ENCODE measurements around the gene SH3RF3. TPM values are rescaled to one million over a fixed set of nuclear protein-coding genes. Genes with fewer than 3 reads are reported as not detected.

SH3RF3 gene
- total RNA-seq, 2 experiments from 2014 or later = 0.31 to 0.36 TPM

DNA sequence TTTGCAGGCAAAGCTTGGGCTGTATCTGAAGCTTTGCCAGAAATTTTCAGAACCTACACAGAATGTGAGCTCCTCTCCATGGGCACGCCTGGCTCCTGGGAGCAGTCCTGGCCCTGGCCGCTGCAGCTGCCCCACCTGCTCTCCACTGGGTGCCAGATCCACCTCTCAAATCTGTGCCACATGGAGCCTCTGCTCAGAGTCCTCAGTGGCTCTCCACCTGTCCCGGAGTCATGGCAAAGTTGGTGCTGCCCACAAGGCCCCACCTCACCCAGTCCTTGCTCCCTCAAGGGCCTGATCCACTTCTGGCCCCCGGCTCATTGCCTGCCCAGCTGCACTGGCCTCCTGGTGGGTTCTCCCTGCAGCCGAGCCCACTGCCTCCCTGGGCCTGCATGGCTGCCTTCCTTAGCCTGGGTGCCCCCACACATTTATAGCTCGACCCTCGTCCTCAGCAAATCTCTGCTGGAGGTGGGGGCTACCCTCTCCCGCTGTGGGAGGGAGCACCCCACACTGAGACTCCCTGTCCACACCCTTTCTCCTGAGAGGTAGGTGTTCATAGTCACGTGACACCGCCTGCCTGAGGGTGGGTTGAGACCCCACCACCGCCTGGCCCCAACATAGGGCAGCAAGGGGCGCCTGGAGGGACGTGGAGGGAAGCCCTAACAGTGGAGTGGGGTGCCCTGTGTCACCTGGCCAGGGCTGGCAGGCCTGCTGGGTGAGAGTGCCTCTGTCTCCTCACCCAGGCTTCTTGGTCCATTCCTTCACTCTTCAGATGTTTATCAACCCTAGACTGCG lies 224.1 kb downstream of the SH3RF3 start:
- H3K4me1 Mint-ChIP-seq = peaks cover 23% of the 10 kb centered on the region
- no peak for DNase-seq
- H3K9me3 Mint-ChIP-seq = no peaks in the 10 kb centered on the region
- H3K4me3 Mint-ChIP-seq = no peak overlapping the region
- no peak for ATAC-seq (ENCODE audit: low read depth)
- H3K27me3 Mint-ChIP-seq = no peaks in the 10 kb centered on the region
- no peak overlapping the region for H3K27ac Mint-ChIP-seq
- no peaks in the 10 kb centered on the region for H3K36me3 Mint-ChIP-seq
- POLR2A ChIA-PET = no interaction called here

DNA sequence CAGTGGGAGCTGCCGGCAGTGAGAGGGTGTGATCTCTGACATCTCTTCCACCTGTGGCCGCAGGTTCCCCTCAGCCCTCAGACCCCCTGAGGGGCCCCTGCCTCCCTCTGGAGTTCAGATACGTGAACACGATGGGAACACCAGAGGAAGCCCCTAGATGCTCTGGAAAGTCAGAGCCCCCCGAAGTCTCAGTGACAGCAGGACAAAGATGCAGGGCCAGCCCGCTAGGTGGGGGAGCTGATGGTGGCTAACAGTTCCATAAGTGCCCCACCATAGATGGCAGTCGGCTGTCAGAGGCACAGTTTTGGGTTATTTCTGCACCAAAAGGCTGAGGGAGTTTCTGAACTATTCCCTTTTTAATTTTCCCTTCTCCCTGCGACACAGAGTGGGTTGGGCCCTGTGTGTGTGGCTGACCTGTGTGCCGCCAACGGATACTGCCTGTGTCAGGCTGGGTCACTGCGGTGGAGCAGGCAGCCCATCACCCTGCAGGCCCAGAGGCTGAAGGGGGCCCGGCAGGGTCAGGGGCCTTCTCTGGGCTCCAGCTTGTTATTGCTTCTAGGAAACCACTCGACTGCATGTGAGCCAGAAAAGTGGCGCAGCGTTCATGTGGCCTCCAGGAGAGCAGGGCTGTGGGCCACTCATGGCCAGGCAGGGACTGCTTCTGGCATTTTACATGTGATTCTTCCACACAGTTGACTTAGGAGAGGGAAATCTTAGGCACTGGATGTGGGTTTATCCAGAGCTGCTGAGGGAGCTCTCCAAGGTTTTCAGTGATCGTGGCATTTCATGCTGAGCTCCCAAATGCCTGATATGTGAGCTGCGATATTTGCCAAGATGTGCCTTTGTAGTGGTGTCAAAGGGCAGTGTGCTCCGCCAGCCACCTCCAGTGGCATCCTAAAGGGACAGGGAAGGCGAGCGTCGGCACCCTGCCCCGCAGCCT lies 225.1 kb downstream of the SH3RF3 start:
- POLR2A ChIA-PET = no interaction called here
- no peaks in the 10 kb centered on the region for H3K36me3 Mint-ChIP-seq
- peaks cover 4% of the 10 kb centered on the region for H3K9me3 Mint-ChIP-seq

DNA sequence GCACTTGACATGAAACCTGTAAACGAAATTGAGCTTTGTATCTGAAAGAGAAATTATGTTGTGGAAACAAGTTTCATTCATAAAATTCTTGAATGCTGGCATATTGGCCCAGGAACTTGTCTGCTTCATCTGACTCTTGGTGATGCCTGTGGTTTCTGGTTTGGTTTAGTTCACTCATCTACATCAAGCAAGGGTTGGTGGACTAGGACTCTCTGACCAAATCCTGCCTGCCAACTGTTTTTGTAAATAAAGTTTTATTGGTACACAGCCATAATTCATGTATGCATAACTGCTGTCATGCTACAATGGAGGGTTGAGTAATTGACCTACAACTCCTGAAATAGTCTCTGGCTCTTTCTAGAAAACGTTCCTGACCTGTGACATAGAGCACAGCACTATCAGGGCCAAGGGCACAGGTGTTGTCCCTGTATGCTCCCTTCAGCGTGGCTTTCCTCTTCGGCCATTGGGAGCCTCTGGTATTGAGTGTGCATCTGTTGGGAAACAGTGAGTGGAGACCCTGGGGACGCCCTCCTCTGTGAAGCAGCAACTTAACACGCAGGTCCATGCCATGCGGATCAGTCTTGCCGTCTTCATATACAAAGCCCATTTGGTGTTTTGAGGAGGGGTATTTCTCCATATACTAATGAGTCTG lies 226.3 kb downstream of the SH3RF3 start:
- no peak for ATAC-seq (ENCODE audit: low read depth)
- no peaks in the 10 kb centered on the region for H3K36me3 Mint-ChIP-seq
- DNase-seq = no peak
- no peaks in the 10 kb centered on the region for H3K27me3 Mint-ChIP-seq
- peaks cover 5% of the 10 kb centered on the region for H3K9me3 Mint-ChIP-seq
- no peak overlapping the region for H3K27ac Mint-ChIP-seq
- peaks cover 5% of the 10 kb centered on the region for H3K4me1 Mint-ChIP-seq
- POLR2A ChIA-PET = no interaction called here
- no peak overlapping the region for H3K4me3 Mint-ChIP-seq

More for the DNA sequence above, 225.1 kb downstream of the SH3RF3 start:
- Mint-ChIP-seq H3K27ac (no peak overlapping the region), H3K4me3 (no peak overlapping the region), H3K4me1 (peaks cover 14% of the 10 kb centered on the region), H3K27me3 (no peaks in the 10 kb centered on the region)
- no peak for ATAC-seq (ENCODE audit: low read depth)
- no peak for DNase-seq

DNA sequence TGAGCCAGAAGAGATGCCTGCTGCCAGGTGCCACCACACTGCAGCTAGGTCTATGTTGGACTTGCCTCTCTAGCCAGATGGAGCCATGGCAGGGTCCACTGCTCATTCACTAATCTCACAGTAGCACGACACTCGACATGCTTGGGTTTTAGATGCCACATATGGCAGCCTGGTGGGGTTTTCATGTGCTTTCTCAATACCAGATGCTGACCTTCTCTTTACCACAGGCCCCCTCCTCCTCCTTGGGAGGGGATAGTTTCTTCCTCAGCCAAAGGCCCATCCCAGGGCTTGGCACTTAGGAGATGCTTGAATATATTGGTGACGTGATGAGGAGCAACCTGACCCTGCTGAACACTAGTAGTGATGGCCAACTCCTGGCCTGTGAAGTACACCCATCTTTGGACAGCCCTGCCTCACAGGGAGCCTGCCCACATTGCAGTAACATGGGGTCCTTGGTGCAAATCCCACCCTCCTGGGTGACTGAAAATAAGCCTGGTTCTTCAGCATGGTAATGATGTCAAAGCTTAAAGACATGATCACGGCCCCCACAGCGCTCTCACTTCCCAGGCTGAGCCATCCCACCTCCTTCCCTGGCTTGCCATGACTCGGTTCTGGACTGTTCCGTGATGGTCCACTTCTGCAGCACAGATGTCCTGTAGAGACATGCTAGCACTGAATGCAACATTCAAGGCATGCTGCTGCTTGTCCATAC lies 227.5 kb downstream of the SH3RF3 start:
- no peaks in the 10 kb centered on the region for H3K4me1 Mint-ChIP-seq
- ATAC-seq (ENCODE audit: low read depth) (no peak), DNase-seq (no peak)
- no peak overlapping the region for H3K4me3 Mint-ChIP-seq
- no peaks in the 10 kb centered on the region for H3K27me3 Mint-ChIP-seq
- no peaks in the 10 kb centered on the region for H3K36me3 Mint-ChIP-seq
- POLR2A ChIA-PET = no interaction called here
- no peak overlapping the region for H3K27ac Mint-ChIP-seq
- H3K9me3 Mint-ChIP-seq = peaks cover 5% of the 10 kb centered on the region

DNA sequence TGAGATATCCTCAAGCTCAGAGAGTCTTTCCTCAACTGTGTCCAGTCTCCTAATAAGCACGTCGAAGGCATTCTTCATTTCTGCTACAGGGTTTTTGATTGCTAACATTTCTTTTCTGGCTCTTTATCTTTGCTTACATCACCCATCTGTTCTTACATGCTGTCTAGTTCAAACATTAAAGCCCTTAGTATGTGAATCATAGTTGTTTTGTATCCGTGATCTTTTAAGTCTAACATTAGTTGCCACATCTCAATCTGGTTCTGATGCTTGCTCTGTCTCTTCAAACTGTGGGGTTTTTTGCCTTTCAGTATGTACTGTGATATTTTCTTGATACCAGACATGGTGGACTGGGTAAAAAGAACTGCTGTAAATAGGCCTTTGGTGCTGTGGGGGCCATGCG lies 235.2 kb downstream of the SH3RF3 start:
- Mint-ChIP-seq H3K36me3 (no peaks in the 10 kb centered on the region), H3K4me1 (no peaks in the 10 kb centered on the region), H3K27me3 (peaks cover 3% of the 10 kb centered on the region), H3K4me3 (no peak overlapping the region), H3K27ac (no peak overlapping the region), H3K9me3 (no peaks in the 10 kb centered on the region)
- ATAC-seq (ENCODE audit: low read depth) (no peak), DNase-seq (no peak)
- POLR2A ChIA-PET = no interaction called here

DNA sequence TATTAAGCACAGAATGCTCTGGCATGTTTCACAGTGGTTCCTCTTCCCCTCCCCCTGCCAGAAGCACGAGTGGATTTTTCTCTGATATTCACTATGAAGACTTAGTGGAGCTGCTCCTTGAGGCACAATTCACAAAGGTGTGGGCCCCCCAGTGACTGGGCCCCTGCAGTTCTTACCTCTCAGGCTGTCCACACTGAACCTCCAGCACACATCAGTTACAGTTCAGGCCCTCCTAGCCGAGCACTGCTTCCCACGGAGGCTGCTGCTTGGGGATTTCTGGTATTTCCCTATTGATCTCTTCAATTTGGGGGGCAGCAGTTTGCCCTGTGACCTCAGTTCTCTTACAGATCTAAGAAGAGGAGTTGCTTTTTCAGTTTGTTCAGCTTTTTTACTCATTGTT lies 236.1 kb downstream of the SH3RF3 start:
- Mint-ChIP-seq H3K9me3 (no peaks in the 10 kb centered on the region), H3K36me3 (no peaks in the 10 kb centered on the region), H3K4me3 (no peak overlapping the region), H3K27me3 (peaks cover 3% of the 10 kb centered on the region), H3K4me1 (no peaks in the 10 kb centered on the region), H3K27ac (no peak overlapping the region)
- POLR2A ChIA-PET = no interaction called here
- ATAC-seq (ENCODE audit: low read depth) (no peak), DNase-seq (no peak)

DNA sequence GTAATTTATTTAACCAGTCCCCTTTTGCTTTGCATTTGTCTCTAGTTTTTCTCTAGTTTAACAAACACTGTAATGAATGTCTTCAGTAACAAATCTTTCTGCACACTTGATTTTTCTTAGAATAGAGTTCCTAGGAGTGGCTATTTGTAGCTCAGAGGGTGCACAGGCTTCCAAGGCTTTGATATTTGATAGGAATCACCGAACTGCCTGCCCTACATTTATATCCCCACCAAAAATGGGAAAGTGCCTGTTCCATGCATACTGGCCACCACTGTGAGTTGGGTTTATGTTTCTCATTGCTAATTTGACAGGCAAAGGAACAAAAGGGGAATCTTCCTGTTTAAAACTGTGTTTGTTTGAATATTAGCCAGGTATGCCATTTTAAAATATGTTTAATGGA lies 238.7 kb downstream of the SH3RF3 start:
- H3K27me3 Mint-ChIP-seq = peaks cover 3% of the 10 kb centered on the region
- H3K36me3 Mint-ChIP-seq = no peaks in the 10 kb centered on the region
- ATAC-seq (ENCODE audit: low read depth) (no peak), DNase-seq (no peak)
- no peaks in the 10 kb centered on the region for H3K9me3 Mint-ChIP-seq
- no peaks in the 10 kb centered on the region for H3K4me1 Mint-ChIP-seq
- H3K4me3 Mint-ChIP-seq = no peak overlapping the region
- no peak overlapping the region for H3K27ac Mint-ChIP-seq
- POLR2A ChIA-PET = no interaction called here

DNA sequence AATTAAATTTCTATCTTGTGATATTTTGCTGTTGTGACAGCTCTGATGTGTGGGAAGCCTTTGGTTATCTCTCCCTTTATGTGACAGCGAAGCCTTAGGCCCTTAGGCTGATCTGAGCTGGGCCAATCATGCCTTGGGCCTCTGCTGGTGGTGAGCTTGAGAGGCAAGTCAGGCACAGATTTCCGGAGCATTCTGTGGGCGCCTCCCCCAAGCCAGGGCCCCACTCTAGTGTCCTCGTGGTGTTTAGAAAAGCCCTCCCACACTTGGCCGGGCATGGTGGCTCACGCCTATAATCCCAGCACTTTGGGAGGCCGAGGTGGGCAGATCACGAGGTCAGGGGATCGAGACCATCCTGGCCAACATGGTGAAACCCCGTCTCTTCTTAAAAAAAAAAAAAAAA lies 239.8 kb downstream of the SH3RF3 start:
- H3K4me3 Mint-ChIP-seq = no peak overlapping the region
- H3K9me3 Mint-ChIP-seq = no peaks in the 10 kb centered on the region
- H3K4me1 Mint-ChIP-seq = no peaks in the 10 kb centered on the region
- H3K27me3 Mint-ChIP-seq = no peaks in the 10 kb centered on the region
- H3K36me3 Mint-ChIP-seq = no peaks in the 10 kb centered on the region
- ATAC-seq (ENCODE audit: low read depth) (no peak), DNase-seq (no peak)
- POLR2A ChIA-PET = no interaction called here
- H3K27ac Mint-ChIP-seq = no peak overlapping the region

DNA sequence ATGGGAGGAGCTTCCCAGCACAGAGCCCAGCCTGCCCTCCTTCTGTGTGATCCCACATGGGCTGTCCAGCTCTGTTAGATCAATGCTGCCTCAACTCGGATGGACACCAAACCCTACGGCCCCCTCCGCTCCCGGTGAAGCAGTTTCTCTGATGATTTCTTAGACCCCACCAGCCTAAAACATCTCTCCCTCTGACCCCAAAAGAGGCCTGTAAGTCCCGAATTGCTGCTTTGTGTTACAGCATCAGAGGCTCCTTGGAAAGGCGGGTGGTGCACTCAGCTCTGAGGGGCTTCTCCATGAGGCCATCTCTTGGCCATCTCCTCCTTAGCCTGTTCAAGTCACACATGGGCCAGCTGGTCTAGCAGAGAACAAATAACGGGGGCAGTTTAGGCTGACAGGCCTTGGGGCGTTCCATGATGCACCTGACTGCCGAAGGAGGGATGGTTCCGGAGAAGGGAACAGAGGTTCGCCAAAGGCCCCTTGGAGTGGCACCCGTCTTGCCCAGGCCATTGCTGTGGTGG lies 240.7 kb downstream of the SH3RF3 start:
- POLR2A ChIA-PET = no interaction called here
- H3K4me1 Mint-ChIP-seq = no peaks in the 10 kb centered on the region
- no peaks in the 10 kb centered on the region for H3K9me3 Mint-ChIP-seq
- no peaks in the 10 kb centered on the region for H3K36me3 Mint-ChIP-seq
- H3K27me3 Mint-ChIP-seq = no peaks in the 10 kb centered on the region
- no peak overlapping the region for H3K4me3 Mint-ChIP-seq
- no peak for DNase-seq
- no peak overlapping the region for H3K27ac Mint-ChIP-seq
- ATAC-seq (ENCODE audit: low read depth) = no peak

DNA sequence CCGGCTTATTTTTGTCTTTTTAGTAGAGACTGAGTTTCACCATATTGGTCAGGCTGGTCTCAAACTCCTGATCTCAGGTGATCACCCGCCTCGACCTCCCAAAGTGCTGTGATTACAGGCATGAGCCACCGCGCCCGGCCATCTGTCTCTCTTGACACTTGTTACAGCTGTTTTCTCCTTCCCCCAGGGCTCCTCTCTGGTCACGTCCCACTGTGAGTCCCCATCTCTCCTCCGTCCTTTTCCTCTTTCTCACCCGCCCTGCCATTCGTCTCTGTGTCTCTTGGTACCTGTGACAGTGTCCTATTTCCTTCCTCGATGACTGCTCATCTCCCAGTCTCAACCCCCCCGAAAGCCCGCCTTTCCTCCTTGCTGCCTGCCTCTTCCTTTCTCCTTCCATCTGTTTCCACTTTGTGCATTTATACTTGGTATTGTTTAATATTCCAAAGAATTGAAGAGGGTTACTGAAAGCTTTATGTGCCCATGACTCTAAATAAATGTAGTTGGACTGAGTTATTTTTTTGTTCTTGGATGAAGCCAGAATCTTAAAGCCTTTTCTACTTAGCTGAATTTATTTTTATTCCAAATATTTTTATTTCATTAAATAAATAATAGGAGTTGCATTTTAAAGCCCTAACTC lies 241.5 kb downstream of the SH3RF3 start:
- Mint-ChIP-seq H3K9me3 (no peaks in the 10 kb centered on the region), H3K4me3 (no peak overlapping the region), H3K27me3 (no peaks in the 10 kb centered on the region), H3K27ac (no peak overlapping the region), H3K4me1 (no peaks in the 10 kb centered on the region), H3K36me3 (no peaks in the 10 kb centered on the region)
- DNase-seq (no peak), ATAC-seq (ENCODE audit: low read depth) (no peak)
- POLR2A ChIA-PET = no interaction called here

DNA sequence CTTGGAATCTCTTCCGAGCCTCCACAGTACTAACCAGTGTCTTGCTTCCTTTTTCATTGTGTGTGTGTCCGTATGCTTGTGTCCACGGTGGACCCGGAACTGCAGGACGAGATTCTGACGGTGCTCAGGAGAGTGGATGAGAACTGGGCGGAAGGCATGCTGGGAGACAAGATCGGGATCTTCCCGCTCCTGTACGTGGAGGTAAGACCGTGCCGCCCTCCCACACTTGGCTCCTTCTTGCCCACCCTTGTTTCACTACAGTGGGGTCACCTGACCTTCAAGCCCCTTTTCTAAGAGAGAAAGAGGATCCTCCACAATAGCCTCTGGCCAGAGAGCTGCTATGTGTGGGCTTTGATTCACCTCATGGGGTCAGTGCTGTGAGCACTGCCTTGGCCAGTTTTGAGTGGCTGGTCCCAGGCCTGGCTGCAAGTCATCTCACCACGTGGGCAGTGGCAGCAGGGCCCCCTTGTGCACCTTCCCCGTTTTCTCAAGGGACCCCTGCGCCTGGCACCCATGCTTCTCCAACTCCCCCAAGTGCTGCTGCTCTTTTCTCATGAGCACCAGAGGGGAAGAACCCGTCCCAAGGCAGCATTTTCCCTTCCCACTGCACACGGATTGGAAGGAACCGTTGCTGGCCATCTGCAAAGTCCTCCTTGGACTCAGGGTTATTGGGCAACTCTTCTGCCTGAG lies 242.6 kb downstream of the SH3RF3 start:
- DNase-seq (no peak), ATAC-seq (ENCODE audit: low read depth) (no peak)
- Mint-ChIP-seq H3K4me3 (no peak overlapping the region), H3K27me3 (no peaks in the 10 kb centered on the region), H3K9me3 (no peaks in the 10 kb centered on the region), H3K36me3 (no peaks in the 10 kb centered on the region), H3K4me1 (no peaks in the 10 kb centered on the region), H3K27ac (no peak overlapping the region)
- POLR2A ChIA-PET = no interaction called here

DNA sequence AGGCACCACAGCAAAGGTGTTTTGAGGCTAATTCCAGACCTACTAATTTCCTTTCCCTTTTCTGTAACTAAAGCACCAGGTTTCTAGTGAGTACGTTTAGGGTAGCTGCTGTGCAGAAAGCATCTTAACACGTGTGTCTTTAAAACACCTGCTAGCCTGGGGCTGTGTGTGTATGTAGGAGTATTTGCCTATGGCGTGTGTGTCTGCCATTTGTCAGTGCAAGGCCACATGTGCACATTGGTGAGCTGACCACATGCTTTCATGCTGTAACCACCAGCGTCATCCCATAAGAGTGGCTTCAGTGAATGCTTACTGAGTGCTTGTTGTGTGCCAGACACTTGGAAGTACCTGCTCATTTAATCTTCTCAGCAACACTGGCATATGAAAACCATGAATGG lies 243.2 kb downstream of the SH3RF3 start:
- Mint-ChIP-seq H3K4me1 (no peaks in the 10 kb centered on the region), H3K4me3 (no peak overlapping the region), H3K36me3 (no peaks in the 10 kb centered on the region), H3K27ac (no peak overlapping the region), H3K27me3 (no peaks in the 10 kb centered on the region), H3K9me3 (no peaks in the 10 kb centered on the region)
- no peak for ATAC-seq (ENCODE audit: low read depth)
- DNase-seq = no peak
- POLR2A ChIA-PET = no interaction called here
